ENCODE data around the gene FRMD1.

The FRMD1 gene

DNA sequence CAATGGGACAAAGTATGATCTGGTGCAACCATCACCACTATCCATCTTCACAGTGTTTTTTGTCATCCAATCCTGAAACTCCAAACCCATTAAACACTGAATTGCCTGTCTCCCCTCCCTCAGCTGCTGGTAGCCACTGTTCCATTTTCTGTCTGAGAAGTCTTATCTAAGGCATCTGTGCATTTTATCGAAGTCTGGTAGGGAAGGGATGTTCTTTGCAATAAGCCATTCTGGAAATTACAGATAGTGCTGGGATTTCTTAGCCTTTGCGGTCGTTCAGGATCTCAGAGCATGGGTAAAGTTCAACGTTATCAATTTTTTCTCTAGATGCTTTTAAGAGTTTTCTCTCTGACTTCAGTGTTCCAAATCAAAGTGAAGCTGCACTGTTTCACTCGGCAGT, 57.4 kb downstream of the FRMD1 start:
- DNase-seq, result no peak

DNA sequence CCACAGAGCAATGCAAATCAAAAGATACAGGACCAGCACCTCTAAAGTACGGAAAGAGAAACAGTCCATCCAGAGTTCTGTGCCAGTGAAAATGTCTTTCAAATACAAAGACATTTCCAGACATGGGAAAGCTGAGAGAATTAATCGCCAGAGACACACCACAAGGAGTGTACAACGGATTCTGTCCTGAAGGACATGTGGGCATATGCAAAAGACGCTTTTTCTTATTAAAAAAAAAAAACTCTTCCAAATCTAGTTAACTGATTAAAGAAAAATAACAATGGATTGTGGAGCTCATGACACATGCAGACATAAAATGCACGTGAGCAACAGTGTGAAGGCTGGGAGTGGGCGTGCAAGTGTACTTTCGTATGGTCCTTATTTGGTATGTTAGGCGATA, 58.8 kb downstream of the FRMD1 start:
- no peak for DNase-seq

DNA sequence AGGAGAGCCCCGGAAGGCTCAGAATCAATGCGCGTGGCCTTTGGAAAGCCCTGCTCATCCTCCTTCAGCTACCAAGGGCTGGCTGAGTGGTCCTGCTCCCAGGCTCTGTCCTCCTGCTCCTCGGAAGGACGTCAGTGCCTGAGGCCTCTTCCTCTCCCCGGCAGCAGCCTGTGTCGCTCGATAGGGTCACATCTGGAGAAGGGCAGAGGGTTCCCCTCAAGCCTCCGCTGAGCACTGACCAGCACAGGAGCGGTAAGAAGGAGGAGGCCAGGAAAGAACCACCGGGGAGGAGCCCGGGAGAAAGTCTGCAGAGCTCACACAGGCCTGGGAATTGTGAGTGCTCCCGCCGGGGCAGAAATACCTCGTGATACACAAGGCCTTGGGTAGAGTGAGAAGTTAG, 60.3 kb downstream of the FRMD1 start:
- DNase-seq, result no peak

DNA sequence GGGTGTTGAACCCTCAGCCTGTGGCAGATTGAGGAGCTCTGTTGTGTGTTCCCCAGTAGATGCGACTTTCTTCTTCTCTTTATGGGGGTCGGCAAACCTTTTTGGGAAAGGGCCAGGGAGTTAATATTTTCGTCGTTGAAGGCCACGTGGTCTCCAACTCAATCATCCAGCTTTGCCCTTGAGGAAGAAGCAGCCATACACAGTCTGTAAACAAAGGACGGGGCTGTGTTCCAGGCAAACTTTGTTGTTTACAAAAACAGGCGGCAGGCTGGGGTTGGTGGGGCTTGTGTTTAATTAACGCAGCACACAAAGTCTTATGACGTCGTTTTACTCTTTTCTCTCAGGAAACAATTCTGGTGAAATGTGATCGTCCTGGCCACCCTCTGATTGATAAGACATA, 61.4 kb downstream of the FRMD1 start:
- no peak for DNase-seq

DNA sequence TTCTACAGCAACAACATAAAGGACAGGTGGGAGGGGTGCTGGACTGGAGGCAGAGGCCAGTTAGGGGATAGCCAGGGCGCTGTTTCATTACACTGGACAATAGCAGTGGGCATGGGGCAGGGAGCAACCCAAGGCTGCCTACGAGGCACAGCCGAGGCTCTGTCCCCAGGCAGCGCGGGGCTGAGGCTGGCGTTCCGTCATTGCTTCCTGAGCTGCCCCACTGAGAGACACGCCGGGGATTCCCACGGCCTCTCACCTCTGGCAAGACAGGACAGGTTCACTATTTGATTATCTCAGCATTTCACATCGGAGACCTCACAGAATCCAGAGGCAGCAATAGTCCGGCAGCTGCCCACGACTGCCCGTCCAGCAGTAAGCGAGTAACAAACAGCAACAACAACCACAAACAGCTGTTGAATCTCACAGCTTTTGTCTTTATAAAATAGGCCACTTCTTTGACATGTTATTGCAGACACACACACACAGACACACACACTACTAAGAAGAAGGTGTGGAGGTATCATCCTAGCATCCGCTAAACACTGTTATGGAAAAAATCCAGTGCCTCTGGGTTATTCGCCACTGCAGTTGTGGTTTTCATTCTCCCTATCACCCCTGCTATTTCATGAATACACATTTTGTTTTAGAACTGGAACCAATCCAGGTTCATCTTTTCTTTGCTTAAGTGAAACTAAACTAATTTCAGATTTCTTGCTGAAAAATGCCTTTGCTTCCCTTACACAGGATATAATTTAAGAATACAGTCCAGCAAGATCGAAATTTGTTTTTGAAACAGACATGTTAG, 62.1 kb downstream of the FRMD1 start:
- DNase-seq, result no peak

DNA sequence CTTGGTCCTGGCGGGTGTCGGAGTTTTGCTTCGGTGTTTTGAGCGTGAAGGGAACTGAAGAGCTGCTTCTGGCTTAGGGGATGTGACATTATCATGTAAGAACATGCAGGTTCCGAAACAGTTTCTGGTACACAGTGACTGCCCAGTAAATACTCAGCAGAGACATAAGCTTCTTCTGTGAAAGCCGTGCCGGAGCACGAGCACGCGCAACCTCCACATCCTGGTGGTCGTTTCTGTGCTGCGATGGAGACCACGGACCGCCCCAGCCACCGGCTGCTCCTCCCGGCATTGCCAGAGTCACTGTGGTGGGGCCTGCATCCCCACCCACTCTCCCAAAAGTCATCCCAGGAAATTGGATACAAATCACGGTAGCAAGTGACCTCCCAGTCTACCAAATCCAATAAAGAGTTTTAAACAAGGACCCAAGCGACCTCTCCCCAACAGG, 62.8 kb downstream of the FRMD1 start:
- no peak for DNase-seq

DNA sequence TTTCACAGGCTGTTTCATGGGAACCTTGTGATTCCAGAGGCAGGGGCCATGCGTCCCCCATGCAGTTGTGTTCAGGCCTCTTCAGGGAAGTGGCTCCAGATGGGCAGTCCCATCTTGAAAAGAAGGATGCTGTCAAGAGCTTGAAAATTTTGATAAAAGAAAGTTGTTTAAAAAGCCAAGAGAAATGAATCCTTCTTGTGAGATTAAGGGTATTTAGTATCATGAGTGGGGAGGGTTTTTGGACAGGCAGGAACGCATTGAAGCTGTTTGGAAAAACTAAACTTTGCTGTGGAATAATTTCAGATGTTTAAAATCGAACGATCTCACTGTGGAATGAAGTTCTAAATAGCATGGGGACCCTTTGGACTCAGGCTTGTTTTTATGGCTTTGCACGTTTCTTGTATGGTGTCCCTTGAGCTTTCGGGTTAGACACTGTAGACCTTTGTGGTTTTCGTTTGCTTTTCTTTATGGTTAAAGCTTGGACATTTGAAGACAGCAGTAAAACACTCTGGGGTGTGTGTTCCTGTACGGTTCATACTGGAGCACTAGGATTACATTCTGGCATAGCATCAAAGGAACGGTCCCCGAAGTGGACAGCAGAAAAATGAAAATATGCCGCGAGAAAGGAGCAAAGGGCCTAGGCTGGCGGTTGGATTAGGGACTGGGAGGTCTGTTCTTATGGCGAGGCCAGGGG, 63.4 kb downstream of the FRMD1 start:
- no peak for DNase-seq

DNA sequence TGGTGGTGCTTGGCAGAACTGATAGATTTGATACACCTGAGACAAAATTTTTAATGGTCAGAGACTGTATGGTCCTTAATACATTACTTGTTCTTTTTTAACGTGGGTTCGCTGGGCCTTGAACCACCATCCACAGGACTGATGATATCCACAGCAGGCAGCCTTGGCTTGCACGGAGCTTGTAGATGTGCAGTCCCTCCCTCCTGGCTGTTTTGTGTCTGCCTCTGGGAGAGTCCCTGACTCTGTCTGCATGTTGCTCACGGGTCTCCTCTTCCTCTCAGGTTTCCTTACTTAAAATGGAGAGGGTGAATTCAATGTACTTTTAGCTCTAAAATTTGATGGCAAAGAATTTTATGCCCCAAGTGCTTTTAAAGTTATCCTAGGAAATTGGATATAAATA, 64.0 kb downstream of the FRMD1 start:
- DNase-seq, result no peak

DNA sequence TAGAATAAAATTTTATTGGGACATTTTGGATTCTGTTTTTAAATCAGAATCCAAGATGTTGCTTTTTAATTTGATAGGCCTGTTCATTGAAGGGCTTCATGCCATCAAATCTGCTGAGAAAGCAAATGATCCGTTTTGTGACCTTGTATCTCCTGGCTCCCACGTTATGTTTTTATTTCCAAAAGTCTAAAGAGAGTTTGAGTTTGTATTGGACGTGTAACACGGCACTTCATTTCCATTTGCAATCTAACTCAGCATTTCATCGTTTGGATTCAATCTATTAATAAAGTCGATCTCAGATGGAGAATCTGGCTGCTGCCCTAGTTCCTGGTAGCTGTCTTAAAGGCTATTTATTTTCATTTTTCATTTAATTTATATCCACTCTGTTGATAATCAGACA, 64.6 kb downstream of the FRMD1 start:
- DNase-seq, result no peak

DNA sequence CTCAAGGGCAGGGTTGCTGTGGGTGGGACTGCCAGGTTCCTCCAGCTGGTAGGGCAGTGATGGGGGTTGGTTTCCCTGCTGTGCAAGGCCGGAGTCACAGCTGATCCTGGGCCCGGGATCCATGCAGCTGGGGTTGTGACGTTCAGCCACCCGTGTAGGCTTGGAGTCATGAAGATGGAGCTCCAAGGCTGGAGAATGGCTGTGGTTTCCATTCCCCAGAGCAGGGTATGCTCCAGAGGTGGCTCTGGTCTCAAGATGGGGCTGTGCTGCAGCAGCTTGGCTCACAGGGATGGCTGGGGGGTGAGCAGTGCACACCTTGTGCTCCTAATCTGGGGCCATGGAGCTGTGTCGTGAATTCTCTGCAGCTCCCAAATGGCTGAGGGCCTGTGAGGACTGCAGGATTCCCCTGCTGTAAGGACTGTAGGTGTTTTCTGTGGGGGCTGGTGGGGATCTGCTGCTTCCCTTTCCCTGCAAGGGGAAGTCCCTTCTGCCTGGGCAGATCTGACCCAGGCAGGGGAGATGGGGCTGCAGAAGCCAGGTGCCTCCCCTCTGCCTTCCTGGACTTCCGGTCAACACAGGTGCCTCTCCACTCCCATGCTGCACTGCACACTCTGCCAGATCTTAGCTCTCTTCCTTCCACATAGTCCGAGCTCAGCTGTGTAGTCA, 65.6 kb downstream of the FRMD1 start:
- no peak for DNase-seq

DNA sequence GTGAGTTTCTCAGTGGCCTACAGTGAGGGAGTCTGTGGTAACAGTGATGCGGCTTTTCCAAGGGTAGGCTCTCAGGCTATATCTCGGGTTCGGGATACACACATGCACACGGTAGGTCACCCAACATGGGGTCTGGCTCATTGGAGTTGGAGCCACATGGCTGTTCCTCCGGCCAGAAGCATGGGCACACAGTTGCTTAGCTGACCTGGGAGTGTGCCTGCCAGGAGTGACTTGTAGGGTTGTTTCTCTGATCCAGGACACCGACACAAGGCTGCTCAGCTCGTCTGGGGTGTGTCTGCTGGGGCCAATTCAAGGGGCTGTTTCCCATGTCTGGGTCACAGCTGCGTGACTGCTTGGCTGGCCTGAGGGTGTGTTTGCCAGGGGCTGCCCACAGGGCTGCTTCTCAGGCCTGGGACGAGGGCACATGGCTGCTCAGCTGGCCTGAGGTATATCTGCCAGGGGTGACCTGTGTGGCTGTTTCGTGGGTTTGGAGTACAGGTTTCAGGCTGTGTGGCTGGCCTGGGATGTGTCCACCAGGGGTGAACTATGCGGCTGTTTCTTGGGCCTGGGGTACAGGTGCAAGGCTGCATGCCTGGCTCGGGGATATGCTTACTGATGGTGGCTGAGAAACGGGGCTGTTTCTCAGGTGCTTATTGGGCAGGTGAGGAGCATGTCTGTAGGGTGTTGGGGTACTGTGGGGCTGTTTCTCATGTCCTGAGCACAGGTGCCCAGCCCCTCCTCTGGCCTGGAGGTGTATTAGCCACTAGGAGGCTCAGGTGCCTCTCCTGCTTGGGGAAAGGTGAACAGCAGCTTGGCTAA, 66.4 kb downstream of the FRMD1 start:
- no peak for DNase-seq

DNA sequence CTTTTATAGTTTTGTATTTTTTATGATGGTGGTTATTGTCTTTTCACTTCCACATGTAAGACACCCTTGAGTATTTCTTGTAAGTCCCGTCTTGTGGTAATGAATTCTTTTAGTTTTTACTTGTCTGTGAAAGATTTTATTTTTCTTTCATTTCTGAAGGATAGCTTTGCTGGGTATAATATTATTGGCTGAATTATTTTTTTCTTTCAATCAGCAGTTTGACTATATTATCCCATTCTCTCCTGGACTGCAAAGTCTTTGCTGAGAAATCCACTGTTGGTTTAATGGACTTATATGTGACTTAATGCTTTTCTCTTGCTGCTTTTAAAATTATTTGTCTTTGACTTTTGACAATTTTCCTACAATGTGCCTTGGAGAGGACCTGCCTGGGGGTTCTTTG, 67.7 kb downstream of the FRMD1 start:
- DNase-seq, result no peak

DNA sequence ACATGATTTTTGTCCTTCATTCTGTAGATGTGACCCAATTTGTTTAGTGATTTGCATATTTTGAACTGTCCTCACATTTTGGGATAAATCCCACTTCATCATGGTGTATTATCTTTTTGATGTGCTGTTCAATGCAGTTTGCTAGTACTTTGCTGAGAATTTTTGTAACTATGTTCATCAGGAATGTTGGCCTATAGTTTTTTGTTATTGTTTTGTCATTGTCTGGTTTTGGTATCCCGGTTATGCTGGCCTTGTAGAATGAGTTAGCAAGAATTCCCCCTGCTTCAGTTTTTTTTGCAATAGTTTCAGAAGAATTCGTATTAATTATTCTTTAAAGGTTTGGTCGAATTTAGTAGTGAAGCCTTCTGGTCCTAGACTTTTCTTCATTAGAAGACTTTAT, 69.7 kb downstream of the FRMD1 start:
- DNase-seq, result no peak

DNA sequence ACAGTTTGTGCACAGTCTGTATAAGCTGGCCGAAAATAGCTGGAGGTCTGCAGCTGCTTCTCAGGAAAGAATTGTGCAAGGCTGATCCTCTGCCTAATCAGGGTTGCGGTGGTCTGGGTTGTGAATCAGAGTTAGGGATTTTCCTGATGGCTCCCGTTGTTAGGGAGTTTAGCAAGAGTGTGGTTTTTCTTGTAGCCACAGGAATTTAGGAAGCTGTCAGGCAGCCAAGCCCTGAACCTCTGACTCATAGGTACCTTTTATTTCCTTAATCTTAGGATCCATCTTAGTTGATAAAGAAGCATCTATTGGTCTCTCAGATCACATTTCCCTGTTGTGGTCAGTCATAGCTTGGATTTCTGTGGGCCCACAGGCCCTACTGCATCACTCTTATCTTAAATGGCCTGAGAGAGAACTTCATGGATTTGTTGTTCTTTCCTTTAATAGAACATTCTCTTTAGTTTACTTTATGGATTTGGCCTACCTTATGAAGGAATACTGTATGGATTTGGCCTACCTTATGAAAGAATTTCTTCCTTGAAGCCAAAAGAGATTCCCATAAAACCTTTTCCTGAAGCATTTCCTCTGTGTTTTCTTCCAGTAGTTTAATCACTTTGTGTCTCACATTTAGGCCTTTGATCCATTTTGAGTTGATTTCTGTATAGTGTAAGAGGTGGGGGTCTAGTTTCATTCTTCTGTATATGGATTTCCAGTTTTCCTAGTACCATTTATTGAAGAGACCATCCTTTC, 71.2 kb downstream of the FRMD1 start:
- DNase-seq, result no peak

DNA sequence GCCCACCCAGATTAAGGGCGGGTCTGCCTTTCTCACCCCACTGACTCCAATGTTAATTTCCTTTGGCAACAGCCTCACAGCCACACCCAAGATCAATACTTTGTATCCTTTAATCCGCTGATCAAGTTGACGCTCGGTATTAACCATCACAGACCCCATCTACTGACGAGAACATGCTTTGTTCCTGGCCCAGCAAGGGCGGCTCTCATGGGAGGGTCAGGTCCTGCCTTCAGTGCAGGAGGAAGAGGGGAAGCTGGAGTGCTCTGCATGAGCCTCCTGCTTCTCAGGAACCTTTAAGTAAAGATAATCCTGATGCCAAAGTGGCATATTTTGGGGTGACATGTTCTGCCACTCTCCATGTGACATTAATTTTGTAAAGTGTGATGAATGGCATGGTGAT, 73.2 kb downstream of the FRMD1 start:
- DNase-seq, result no peak

DNA sequence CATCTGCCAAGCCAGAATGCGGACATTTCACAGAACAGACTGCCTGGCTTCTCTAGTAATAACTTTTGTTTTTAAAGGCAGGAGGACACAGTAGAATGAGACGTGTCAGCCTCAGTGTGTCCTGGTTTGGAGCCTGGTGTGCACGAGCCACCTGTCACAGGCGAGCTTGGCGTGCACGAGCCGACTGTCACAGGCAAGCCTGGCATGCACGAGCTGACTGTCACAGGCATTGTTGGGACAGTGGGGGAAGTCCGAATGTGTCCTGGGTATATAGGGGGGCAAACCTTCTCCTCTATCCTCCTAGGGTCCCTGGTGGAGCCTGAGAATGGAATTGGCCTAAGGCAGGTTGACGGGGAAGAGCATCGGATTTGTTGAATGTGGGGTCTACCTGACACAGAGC, 74.1 kb downstream of the FRMD1 start:
- no peak for DNase-seq

DNA sequence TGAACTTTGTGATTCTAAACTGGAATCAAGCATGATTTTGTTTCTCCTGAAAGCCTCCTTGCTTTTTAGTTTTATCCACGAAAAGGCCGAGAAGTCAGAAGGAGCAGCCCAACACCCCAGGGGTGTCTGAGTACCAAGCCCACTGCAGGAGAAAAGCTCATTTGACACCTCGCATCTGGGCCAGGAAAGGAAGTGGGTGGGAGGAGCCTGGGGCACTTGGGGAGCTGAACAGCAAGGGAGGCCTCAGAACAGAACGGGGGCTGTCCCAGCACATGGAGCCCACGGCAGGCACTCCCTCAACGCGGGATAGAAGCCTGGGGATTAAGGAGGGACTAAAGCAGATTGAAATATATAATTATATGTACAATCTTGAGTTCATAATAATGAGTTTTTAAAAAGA, 75.0 kb downstream of the FRMD1 start:
- DNase-seq, result no peak
